ENCODE measurements around the gene EXOC2.

The EXOC2 gene

DNA sequence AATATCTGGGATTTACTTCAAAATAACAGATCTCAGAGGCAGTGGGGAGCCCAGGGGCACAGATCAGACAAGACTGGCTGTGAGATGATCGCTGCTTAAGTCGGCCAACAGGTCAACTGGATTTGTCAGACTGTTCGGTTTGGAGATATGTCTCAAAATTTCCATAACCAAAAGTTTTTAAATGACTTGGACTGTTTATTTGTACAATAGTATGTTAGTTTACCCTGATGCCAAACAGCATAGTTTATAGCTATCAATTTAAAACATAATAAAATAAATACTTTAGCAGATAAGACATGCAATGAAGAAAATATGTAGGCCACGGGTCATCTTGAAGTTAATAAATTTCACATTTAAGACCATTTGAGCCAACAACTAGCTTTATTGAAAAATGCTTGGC is 174.7 kb downstream of the EXOC2 start:
- DNase-seq = no peak
- H3K4me3 ChIP-seq (ENCODE audit: insufficient read depth, low read depth, low read length, poor library complexity, severe bottlenecking) = no peak overlapping the region

DNA sequence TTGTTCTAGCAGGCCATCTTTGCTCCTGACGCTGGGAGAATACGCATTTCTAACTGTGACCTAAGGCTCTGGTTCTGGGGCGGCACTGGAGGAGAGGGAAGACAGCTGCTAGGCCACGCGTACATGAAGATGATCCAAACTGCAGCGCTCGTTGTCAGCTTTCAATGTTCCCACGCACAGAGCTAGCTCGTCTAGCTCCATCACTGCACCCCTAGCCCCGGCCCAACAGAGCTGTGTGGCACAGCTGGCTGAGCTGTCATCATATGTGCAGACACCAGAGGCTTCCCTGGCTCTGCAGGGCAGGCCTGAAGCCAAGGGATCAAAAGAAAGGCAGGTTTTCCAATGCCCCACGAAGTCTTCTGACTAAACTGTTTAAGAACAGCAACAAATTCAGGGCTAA is 176.7 kb downstream of the EXOC2 start:
- H3K27me3 ChIP-seq (replicated peaks; ENCODE audit: control insufficient read depth, insufficient read depth, low read length, poor library complexity, severe bottlenecking) = no peaks in the 10 kb centered on the region
- no peaks in the 10 kb centered on the region for H3K36me3 ChIP-seq (ENCODE audit: control insufficient read depth, insufficient read depth, low read length)
- no peaks in the 10 kb centered on the region for H3K9me3 ChIP-seq (ENCODE audit: control insufficient read depth, low read length)
- no peak for DNase-seq
- H3K27ac ChIP-seq (ENCODE audit: insufficient read depth, low read length, poor library complexity, severe bottlenecking) = no peak overlapping the region
- H3K4me3 ChIP-seq (ENCODE audit: insufficient read depth, low read depth, low read length, poor library complexity, severe bottlenecking) = no peak overlapping the region
- peaks cover 9% of the 10 kb centered on the region for H3K4me1 ChIP-seq (ENCODE audit: control insufficient read depth, insufficient read depth, low read length, poor library complexity, severe bottlenecking)

More for the DNA sequence above, 174.7 kb downstream of the EXOC2 start:
- peaks cover 9% of the 10 kb centered on the region for H3K4me1 ChIP-seq (ENCODE audit: control insufficient read depth, insufficient read depth, low read length, poor library complexity, severe bottlenecking)
- no peak overlapping the region for H3K27ac ChIP-seq (ENCODE audit: insufficient read depth, low read length, poor library complexity, severe bottlenecking)
- H3K27me3 ChIP-seq (replicated peaks; ENCODE audit: control insufficient read depth, insufficient read depth, low read length, poor library complexity, severe bottlenecking) = no peaks in the 10 kb centered on the region
- H3K36me3 ChIP-seq (ENCODE audit: control insufficient read depth, insufficient read depth, low read length) = peaks cover 4% of the 10 kb centered on the region
- H3K9me3 ChIP-seq (ENCODE audit: control insufficient read depth, low read length) = no peaks in the 10 kb centered on the region

DNA sequence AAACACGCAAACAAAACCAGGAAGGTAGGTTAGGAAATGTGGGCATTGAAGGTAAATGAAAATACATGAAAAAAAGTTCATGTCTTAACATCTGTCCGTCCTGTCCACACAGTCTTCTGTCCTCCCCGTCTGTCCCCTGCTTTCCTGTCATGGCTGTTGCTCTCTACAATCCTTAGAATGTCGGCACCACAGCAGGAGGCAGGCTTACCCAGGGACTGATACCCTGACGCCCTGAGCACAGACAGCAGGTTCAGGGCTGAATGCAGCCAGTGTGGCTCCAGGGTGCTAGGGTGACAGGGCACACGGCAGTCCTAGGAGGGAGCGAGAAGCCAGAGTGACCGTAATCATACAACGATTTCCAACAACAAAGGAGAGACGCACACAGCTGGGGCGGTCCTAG is 177.7 kb downstream of the EXOC2 start:
- no peaks in the 10 kb centered on the region for H3K36me3 ChIP-seq (ENCODE audit: control insufficient read depth, insufficient read depth, low read length)

DNA sequence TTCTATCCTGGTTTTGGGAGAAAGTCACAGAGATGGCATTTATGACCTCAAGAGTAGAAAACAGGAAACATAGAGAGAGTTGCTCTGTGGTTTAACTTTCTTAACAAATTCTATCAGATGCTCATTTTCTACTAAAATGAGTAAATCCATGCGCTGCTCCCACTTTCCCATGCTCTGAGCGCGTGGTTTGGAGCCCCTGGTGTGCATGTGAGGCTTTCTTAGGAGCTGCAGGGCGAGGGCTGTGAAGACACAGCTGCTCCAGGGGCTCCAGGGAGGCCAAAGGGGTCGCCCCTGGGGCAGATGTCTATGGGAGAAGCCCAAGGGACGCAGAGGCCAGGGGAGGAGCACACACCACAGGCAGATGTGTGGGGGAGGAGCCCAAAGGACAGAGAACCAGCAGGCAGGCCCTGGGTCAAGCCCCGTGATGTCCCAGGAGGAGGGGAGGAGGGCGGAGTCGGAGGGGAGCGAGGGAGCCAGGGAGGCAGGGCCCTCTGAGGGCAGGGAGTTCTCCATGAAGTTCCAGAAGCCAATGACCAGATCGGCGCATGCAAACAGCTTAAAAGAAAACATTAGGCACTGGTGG is 178.5 kb downstream of the EXOC2 start:
- Histone ChIP-seq H3K9me3 (ENCODE audit: control insufficient read depth, low read length) (no peaks in the 10 kb centered on the region), H3K4me3 (ENCODE audit: insufficient read depth, low read depth, low read length, poor library complexity, severe bottlenecking) (no peak overlapping the region), H3K27ac (ENCODE audit: insufficient read depth, low read length, poor library complexity, severe bottlenecking) (no peak overlapping the region), H3K27me3 (replicated peaks; ENCODE audit: control insufficient read depth, insufficient read depth, low read length, poor library complexity, severe bottlenecking) (no peaks in the 10 kb centered on the region), H3K4me1 (ENCODE audit: control insufficient read depth, insufficient read depth, low read length, poor library complexity, severe bottlenecking) (peaks cover 9% of the 10 kb centered on the region), H3K36me3 (ENCODE audit: control insufficient read depth, insufficient read depth, low read length) (no peaks in the 10 kb centered on the region)
- no peak for DNase-seq

More for the DNA sequence above, 177.7 kb downstream of the EXOC2 start:
- Histone ChIP-seq H3K9me3 (ENCODE audit: control insufficient read depth, low read length) (no peaks in the 10 kb centered on the region), H3K4me3 (ENCODE audit: insufficient read depth, low read depth, low read length, poor library complexity, severe bottlenecking) (no peak overlapping the region), H3K4me1 (ENCODE audit: control insufficient read depth, insufficient read depth, low read length, poor library complexity, severe bottlenecking) (peaks cover 9% of the 10 kb centered on the region), H3K27ac (ENCODE audit: insufficient read depth, low read length, poor library complexity, severe bottlenecking) (no peak overlapping the region), H3K27me3 (replicated peaks; ENCODE audit: control insufficient read depth, insufficient read depth, low read length, poor library complexity, severe bottlenecking) (no peaks in the 10 kb centered on the region)
- DNase-seq = no peak

DNA sequence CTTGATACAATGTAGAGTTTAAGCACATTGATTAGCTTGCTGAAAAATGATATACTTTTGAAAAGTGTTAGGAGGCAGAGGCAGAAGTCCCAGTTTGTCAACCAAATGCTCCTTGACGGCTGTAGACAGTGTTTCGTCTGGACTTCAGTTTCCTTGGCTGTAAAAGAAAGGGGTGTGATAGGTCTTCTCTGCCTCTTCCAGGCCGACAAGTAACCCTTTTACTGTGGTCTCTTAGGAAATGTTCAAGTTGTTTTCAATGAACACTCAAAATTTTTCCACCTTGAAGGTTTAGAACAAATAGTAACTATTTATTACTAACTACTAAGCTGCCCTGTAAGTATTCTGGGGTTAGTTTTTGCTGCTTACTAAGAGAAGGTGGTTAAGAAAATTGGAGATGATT is 179.0 kb downstream of the EXOC2 start:
- Histone ChIP-seq H3K9me3 (ENCODE audit: control insufficient read depth, low read length) (no peaks in the 10 kb centered on the region), H3K36me3 (ENCODE audit: control insufficient read depth, insufficient read depth, low read length) (no peaks in the 10 kb centered on the region), H3K27ac (ENCODE audit: insufficient read depth, low read length, poor library complexity, severe bottlenecking) (no peak overlapping the region), H3K27me3 (replicated peaks; ENCODE audit: control insufficient read depth, insufficient read depth, low read length, poor library complexity, severe bottlenecking) (no peaks in the 10 kb centered on the region), H3K4me1 (ENCODE audit: control insufficient read depth, insufficient read depth, low read length, poor library complexity, severe bottlenecking) (peaks cover 9% of the 10 kb centered on the region), H3K4me3 (ENCODE audit: insufficient read depth, low read depth, low read length, poor library complexity, severe bottlenecking) (no peak overlapping the region)
- DNase-seq = no peak

DNA sequence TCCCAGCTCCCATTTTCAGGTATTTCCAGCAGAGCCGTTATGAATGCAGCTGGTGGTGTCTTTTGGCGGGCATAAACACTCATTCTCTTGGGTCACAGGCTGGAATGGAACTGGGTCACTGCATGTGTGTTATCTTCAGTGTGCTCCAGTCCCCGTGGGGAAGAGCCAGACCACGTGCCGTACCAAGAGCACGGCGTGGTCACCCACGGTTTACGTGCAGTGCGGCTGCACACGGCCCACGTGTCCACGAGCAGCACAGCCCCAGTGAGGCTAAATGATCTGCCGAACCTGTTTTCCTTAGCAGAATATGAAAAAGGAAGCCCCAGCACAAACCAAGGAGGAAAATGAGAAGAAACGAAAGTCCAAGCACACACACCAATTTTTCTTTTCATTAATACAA is 179.9 kb downstream of the EXOC2 start:
- no peak overlapping the region for H3K4me3 ChIP-seq (ENCODE audit: insufficient read depth, low read depth, low read length, poor library complexity, severe bottlenecking)
- H3K27ac ChIP-seq (ENCODE audit: insufficient read depth, low read length, poor library complexity, severe bottlenecking) = no peak overlapping the region
- no peak for DNase-seq
- H3K27me3 ChIP-seq (replicated peaks; ENCODE audit: control insufficient read depth, insufficient read depth, low read length, poor library complexity, severe bottlenecking) = no peaks in the 10 kb centered on the region
- no peaks in the 10 kb centered on the region for H3K36me3 ChIP-seq (ENCODE audit: control insufficient read depth, insufficient read depth, low read length)
- no peaks in the 10 kb centered on the region for H3K9me3 ChIP-seq (ENCODE audit: control insufficient read depth, low read length)
- H3K4me1 ChIP-seq (ENCODE audit: control insufficient read depth, insufficient read depth, low read length, poor library complexity, severe bottlenecking) = peaks cover 9% of the 10 kb centered on the region

DNA sequence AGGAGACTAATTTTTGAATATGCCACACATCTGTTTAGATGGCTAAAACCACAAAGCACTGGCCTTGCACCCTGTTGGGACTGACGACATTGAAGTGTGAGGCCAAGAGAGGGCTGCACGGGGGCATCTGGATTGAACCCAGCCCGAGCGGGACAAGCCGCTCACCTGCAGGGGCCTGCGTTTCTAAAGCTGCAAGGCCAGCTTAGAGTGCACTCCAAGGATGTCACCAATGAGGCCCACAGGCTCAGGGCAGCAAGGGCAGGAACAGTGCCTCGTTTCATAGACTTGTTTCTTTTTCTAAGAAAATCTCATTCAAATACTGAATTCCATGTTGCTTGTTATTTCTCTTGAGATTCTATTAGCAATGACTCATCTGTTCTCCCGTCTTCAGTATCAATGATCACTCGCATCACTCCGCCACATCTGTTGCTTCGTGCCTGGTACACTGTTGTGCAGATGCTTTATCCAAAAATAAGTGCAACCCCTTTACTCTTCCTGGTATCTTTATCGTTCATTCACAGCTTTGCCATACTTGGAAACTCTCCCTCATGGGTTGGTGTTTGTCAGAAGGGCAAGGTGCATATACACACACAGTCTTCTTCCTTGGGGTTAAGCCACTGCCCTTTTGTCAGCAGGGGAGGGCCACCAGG is 181.3 kb downstream of the EXOC2 start:
- no peak for DNase-seq
- no peak overlapping the region for H3K4me3 ChIP-seq (ENCODE audit: insufficient read depth, low read depth, low read length, poor library complexity, severe bottlenecking)
- no peak overlapping the region for H3K27ac ChIP-seq (ENCODE audit: insufficient read depth, low read length, poor library complexity, severe bottlenecking)
- no peaks in the 10 kb centered on the region for H3K27me3 ChIP-seq (replicated peaks; ENCODE audit: control insufficient read depth, insufficient read depth, low read length, poor library complexity, severe bottlenecking)
- no peaks in the 10 kb centered on the region for H3K36me3 ChIP-seq (ENCODE audit: control insufficient read depth, insufficient read depth, low read length)
- no peaks in the 10 kb centered on the region for H3K9me3 ChIP-seq (ENCODE audit: control insufficient read depth, low read length)
- H3K4me1 ChIP-seq (ENCODE audit: control insufficient read depth, insufficient read depth, low read length, poor library complexity, severe bottlenecking) = peaks cover 9% of the 10 kb centered on the region

DNA sequence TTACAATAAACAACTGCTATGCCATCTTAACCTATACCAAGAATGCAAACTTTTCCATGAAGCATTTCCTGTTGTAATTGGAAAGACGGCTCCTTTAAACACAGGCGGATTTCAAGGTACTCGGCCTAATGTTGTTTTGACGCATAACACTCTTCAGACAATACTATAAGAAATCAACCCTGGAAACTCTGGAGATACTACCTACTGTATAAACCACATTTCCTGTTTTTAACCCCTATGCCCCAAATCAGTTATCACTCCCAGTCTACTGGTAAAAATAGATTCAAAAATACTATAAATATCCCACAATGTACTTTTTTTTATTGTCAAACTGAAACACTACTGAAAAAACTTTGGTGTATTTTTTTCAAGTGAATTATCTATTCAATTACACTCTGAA is 183.3 kb downstream of the EXOC2 start:
- H3K4me3 ChIP-seq (ENCODE audit: insufficient read depth, low read depth, low read length, poor library complexity, severe bottlenecking) = no peak overlapping the region
- H3K36me3 ChIP-seq (ENCODE audit: control insufficient read depth, insufficient read depth, low read length) = no peaks in the 10 kb centered on the region
- H3K9me3 ChIP-seq (ENCODE audit: control insufficient read depth, low read length) = no peaks in the 10 kb centered on the region
- H3K4me1 ChIP-seq (ENCODE audit: control insufficient read depth, insufficient read depth, low read length, poor library complexity, severe bottlenecking) = peaks cover 6% of the 10 kb centered on the region
- H3K27me3 ChIP-seq (replicated peaks; ENCODE audit: control insufficient read depth, insufficient read depth, low read length, poor library complexity, severe bottlenecking) = no peaks in the 10 kb centered on the region
- H3K27ac ChIP-seq (ENCODE audit: insufficient read depth, low read length, poor library complexity, severe bottlenecking) = no peak overlapping the region
- DNase-seq = no peak

DNA sequence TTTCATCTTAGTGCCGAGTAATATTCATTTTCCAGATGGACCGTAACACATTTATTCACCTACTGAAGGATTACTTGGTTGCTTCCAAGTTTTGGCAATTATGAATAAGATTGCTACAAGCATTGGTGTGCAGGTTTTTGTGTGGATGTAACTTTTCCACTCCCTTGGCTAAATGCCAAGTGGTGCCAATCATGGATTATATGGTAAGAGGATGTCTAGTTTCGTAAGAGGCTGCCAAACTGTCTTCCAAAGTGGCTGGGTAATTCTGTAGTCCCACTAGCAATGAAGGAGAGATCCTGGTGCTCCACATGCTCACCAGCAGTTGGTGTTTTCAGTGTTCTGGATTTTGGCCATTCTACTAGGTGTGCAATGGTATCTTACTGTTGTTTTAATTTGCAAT is 184.3 kb downstream of the EXOC2 start:
- Histone ChIP-seq H3K36me3 (ENCODE audit: control insufficient read depth, insufficient read depth, low read length) (no peaks in the 10 kb centered on the region), H3K27ac (ENCODE audit: insufficient read depth, low read length, poor library complexity, severe bottlenecking) (no peak overlapping the region), H3K4me1 (ENCODE audit: control insufficient read depth, insufficient read depth, low read length, poor library complexity, severe bottlenecking) (no peaks in the 10 kb centered on the region), H3K9me3 (ENCODE audit: control insufficient read depth, low read length) (no peaks in the 10 kb centered on the region), H3K27me3 (replicated peaks; ENCODE audit: control insufficient read depth, insufficient read depth, low read length, poor library complexity, severe bottlenecking) (no peaks in the 10 kb centered on the region), H3K4me3 (ENCODE audit: insufficient read depth, low read depth, low read length, poor library complexity, severe bottlenecking) (no peak overlapping the region)
- no peak for DNase-seq

DNA sequence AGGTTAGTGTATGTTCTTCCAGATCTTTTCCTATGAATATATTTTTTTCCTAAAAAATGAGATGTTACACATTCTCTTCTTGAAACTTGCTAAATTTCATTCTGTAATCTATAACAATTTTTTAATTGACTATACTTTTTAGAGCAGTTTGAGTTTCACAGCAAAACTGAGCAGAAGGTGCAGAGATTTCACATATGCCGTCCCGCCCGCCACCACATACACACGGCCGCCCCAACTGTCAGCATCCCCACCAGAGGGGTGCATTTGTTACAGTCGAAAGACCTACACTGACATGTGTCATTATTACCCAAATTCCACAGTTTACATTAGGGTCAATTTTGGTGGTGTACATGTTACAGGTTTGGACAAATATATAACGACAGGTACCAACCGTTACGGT is 184.9 kb downstream of the EXOC2 start:
- H3K27ac ChIP-seq (ENCODE audit: insufficient read depth, low read length, poor library complexity, severe bottlenecking) = no peak overlapping the region
- no peaks in the 10 kb centered on the region for H3K9me3 ChIP-seq (ENCODE audit: control insufficient read depth, low read length)
- no peak for DNase-seq
- H3K36me3 ChIP-seq (ENCODE audit: control insufficient read depth, insufficient read depth, low read length) = no peaks in the 10 kb centered on the region
- no peak overlapping the region for H3K4me3 ChIP-seq (ENCODE audit: insufficient read depth, low read depth, low read length, poor library complexity, severe bottlenecking)
- no peaks in the 10 kb centered on the region for H3K27me3 ChIP-seq (replicated peaks; ENCODE audit: control insufficient read depth, insufficient read depth, low read length, poor library complexity, severe bottlenecking)
- no peaks in the 10 kb centered on the region for H3K4me1 ChIP-seq (ENCODE audit: control insufficient read depth, insufficient read depth, low read length, poor library complexity, severe bottlenecking)
